Endothelial cell of umbilical vein (primary cell): ENCODE data around the gene ZNF729. TPM values are rescaled to one million over a fixed set of nuclear protein-coding genes. Genes with fewer than 3 reads are reported as not detected.

Experiments
- BruUV-seq: library from RNA; stranded (reverse); fragments of 400-500 nt; replicated peaks from 2 replicates; lab custom pipeline; 2021; lab: Mats Ljungman, UMichigan
- CTCF ChIA-PET: fragments of 300-600, 350-600 bp; sonication (Branson Sonifier 250); formaldehyde crosslinking; loops from one replicate; lab custom pipeline; 2021; ENCODE audit warnings: antibody characterized with exemption, inconsistent platforms; lab: Charles Lee
- POLR2A ChIA-PET: fragments of 300-600, 350-600 bp; sonication (Branson Sonifier 250); formaldehyde crosslinking; loops from one replicate; lab custom pipeline; 2021; ENCODE audit warnings: antibody characterized with exemption, inconsistent platforms; lab: Charles Lee
- DNase-seq: peaks from one replicate; pipeline ENCODE4 v3.0.0-alpha.2; 2011; ENCODE audit warnings: low read depth, low spot score
- FAIRE-seq: peaks from 2 replicates; lab custom pipeline; 2011; peaks lifted over from hg19 to GRCh38; lab: Jason Lieb, UNC
- H2AFZ ChIP-seq: 2 replicates; pipeline ENCODE4 v1.6.0; 2012; ENCODE audit warnings: low read depth, low read length, control low read depth, inconsistent platforms
- H3K27ac ChIP-seq: 2 replicates; pipeline ENCODE4 v1.5.1; 2011; ENCODE audit warnings: low read depth, mild to moderate bottlenecking, control low read depth, low read length, moderate library complexity; ENCODE audit not compliant: insufficient read depth
- H3K27me3 ChIP-seq, 2 experiments: 2 replicates each; pipeline versions ENCODE4 v1.6.0 to v1.6.1; 2011; ENCODE audit warnings: low read length in 2 of 2, mixed read lengths in 1 of 2; ENCODE audit not compliant: control insufficient read depth in 2 of 2, insufficient read depth in 2 of 2
- H3K36me3 ChIP-seq, 2 experiments: 2 replicates in 1 of 2; 3 replicates in 1 of 2; pipeline ENCODE4 v1.5.1; 2011; ENCODE audit warnings: low read length in 2 of 2, mild to moderate bottlenecking in 1 of 2, moderate library complexity in 1 of 2; ENCODE audit not compliant: control insufficient read depth in 2 of 2, insufficient read depth in 2 of 2; ENCODE audit errors: extremely low read depth in 1 of 2
- H3K4me1 ChIP-seq: 3 replicates; pipeline ENCODE4 v1.5.1; 2011; ENCODE audit warnings: mild to moderate bottlenecking, low read length; ENCODE audit not compliant: control insufficient read depth, insufficient read depth; ENCODE audit errors: extremely low read depth
- H3K4me2 ChIP-seq: 2 replicates; pipeline ENCODE4 v1.6.1; 2011; ENCODE audit warnings: low read length, control low read depth, mixed read lengths; ENCODE audit not compliant: insufficient read depth
- H3K4me3 ChIP-seq, 3 experiments: fragments of 200-600 bp in 1 of 3; sonication (generic), shearing (Covaris generic) in 1 of 3; replicated peaks in 1 of 3; 2 replicates each; pipeline ENCODE4 v1.5.1; 2011 to 2016; ENCODE audit warnings: control low read depth in 3 of 3, low read length in 3 of 3, mild to moderate bottlenecking in 2 of 3, inconsistent platforms in 1 of 3, low read depth in 1 of 3, moderate library complexity in 1 of 3; ENCODE audit not compliant: insufficient read depth in 1 of 3
- H3K79me2 ChIP-seq: 2 replicates; pipeline ENCODE4 v1.6.0; 2012; ENCODE audit warnings: low read length, inconsistent platforms; ENCODE audit not compliant: control insufficient read depth, insufficient read depth
- H3K9ac ChIP-seq: replicated peaks from 2 replicates; pipeline ENCODE3; 2011; ENCODE audit warnings: low read length, control low read depth; ENCODE audit not compliant: insufficient read depth; ENCODE audit errors: extremely low read depth
- H3K9me1 ChIP-seq: replicated peaks from 3 replicates; pipeline ENCODE4 v1.6.0; 2011; ENCODE audit warnings: mild to moderate bottlenecking, low read length; ENCODE audit not compliant: control insufficient read depth, insufficient read depth; ENCODE audit errors: extremely low read depth
- H3K9me3 ChIP-seq: replicated peaks from 2 replicates; pipeline ENCODE4 v1.5.1; 2012; ENCODE audit warnings: low read length, inconsistent platforms; ENCODE audit not compliant: control insufficient read depth, insufficient read depth
- H4K20me1 ChIP-seq: replicated peaks from 2 replicates; pipeline ENCODE3; 2011; ENCODE audit warnings: mild to moderate bottlenecking, low read length; ENCODE audit not compliant: control insufficient read depth, insufficient read depth; ENCODE audit errors: extremely low read depth
- EZH2 ChIP-seq: IDR thresholded peaks from 2 replicates; pipeline ENCODE4 v1.6.1; 2012; ENCODE audit warnings: borderline replicate concordance, low read depth, mild to moderate bottlenecking, moderate library complexity, low read length, inconsistent platforms; ENCODE audit not compliant: severe bottlenecking
- FOS ChIP-seq: IDR thresholded peaks from 2 replicates; pipeline ENCODE4 v1.6.1; 2011; ENCODE audit warnings: mild to moderate bottlenecking, low read length, moderate library complexity, borderline replicate concordance; ENCODE audit not compliant: insufficient read depth
- GATA2 ChIP-seq: IDR thresholded peaks from 2 replicates; pipeline ENCODE4 v1.7.0; 2011; ENCODE audit warnings: low read depth, mild to moderate bottlenecking, moderate library complexity, mixed read lengths, low read length; ENCODE audit not compliant: insufficient read length, insufficient read depth
- JUN ChIP-seq: IDR thresholded peaks from 2 replicates; pipeline ENCODE4 v1.6.1; 2011; ENCODE audit warnings: borderline replicate concordance, low read depth; ENCODE audit not compliant: insufficient read length, insufficient read depth
- MYC ChIP-seq: IDR thresholded peaks from one replicate; pipeline ENCODE4 v1.6.1; 2011; ENCODE audit warnings: mild to moderate bottlenecking, low read depth, low read length
- POLR2A ChIP-seq: IDR thresholded peaks from 2 replicates; pipeline ENCODE4 v1.6.1; 2012; ENCODE audit warnings: low read depth, mild to moderate bottlenecking, control low read depth, low read length
- POLR2AphosphoS5 ChIP-seq: IDR thresholded peaks from 2 replicates; pipeline ENCODE4 v1.6.1; 2012; ENCODE audit warnings: low read depth, mild to moderate bottlenecking, control low read depth, low read length, moderate library complexity; ENCODE audit not compliant: insufficient read depth
- dilution Hi-C: fragments of 300-500 bp; cut with MboI; formaldehyde crosslinking; loops from one replicate; pipeline ENCODE4 v1.15.0; 2019; ENCODE audit warnings: low sequenced_read_pairs; ENCODE audit not compliant: extremely low pct_ligation_motif_present
- intact Hi-C: fragments of 100-400 bp; cut with micrococcal nuclease; formaldehyde crosslinking; loops from one replicate; pipeline ENCODE4 v1.10.0; 2022
- polyA plus RNA-seq, 4 experiments: library from polyadenylated mRNA; depleted of rRNA in 3 of 4; stranded (reverse) in 3 of 4; unstranded in 1 of 4; fragments of >200 nt; gene quantifications; 2 replicates each; pipeline versions ENCODE4 v1.2.1 to v1.2.3, GENCODE V29; 2011 to 2012; ENCODE audit warnings: missing spikeins in 1 of 4
- total RNA-seq: library from RNA; stranded (reverse); gene quantifications from 2 replicates; pipeline ENCODE4 v1.2.3, GENCODE V29; 2021
- TF ChIP-seq, protein P1 (sequence below): IDR thresholded peaks from 2 replicates; pipeline ENCODE4 v1.6.1; 2011; ENCODE audit not compliant: insufficient read depth, insufficient read length
- TF ChIP-seq, protein P2 (sequence below), 2 donors: IDR thresholded peaks; 1 replicate in 1 of 2; 2 replicates in 1 of 2; pipeline ENCODE4 v1.5.1; 2011; ENCODE audit warnings: low read length in 2 of 2, mild to moderate bottlenecking in 2 of 2, moderate library complexity in 2 of 2, control low read depth in 1 of 2, inconsistent platforms in 1 of 2, low read depth in 1 of 2; ENCODE audit not compliant: insufficient read depth in 1 of 2; ENCODE audit errors: extremely low read depth in 1 of 2

ZNF729 gene
- total and polyA plus RNA-seq, 2 donors (not counting 3 experiments of a cell fraction or from before 2014, with no cell fraction given): not detected

DNA sequence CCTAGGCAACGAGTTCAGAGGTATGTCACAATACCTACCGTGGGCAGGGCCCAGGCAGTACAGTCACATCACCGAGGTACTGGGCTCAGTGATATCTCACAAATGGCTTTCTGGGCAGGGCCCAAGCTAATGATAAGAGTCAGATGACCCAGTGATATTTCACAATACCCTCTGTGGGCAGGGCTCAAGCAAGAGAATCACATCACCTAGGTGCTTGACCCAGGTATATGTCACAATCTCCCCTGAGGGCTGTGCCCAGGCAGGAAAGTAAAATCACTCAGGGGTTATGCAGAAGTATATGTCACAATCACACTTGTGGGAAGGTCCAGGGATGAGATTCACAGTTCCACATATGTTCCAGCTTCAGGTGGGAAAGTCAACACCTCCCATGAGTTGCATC, 45.3 kb downstream of the ZNF729 start:
- no TSS peak for BruUV-seq
- DNase-seq (no peak), FAIRE-seq (no peak)
- Histone ChIP-seq H3K27me3 (no peaks in the 10 kb centered on the region), H3K9ac (no peak overlapping the region), H3K4me3 (no peak overlapping the region), H3K4me1 (no peaks in the 10 kb centered on the region), H3K9me3 (peaks cover 10% of the 10 kb centered on the region), H3K36me3 (no peaks in the 10 kb centered on the region), H3K9me1 (no peaks in the 10 kb centered on the region), H4K20me1 (no peaks in the 10 kb centered on the region), H2AFZ (no peak overlapping the region), H3K4me2 (no peak overlapping the region), H3K27ac (no peak overlapping the region), H3K79me2 (no peaks in the 10 kb centered on the region)
- ChIA-PET POLR2A (no interaction called here), CTCF (no interaction called here)
- TF ChIP-seq, protein P1, sequence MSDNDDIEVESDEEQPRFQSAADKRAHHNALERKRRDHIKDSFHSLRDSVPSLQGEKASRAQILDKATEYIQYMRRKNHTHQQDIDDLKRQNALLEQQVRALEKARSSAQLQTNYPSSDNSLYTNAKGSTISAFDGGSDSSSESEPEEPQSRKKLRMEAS: no peak
- TF ChIP-seq POLR2A (no peak), EZH2 (no peak), GATA2 (no peak), MYC (no peak), JUN (no peak), FOS (no peak), POLR2AphosphoS5 (no peak)
- TF ChIP-seq, protein P2, sequence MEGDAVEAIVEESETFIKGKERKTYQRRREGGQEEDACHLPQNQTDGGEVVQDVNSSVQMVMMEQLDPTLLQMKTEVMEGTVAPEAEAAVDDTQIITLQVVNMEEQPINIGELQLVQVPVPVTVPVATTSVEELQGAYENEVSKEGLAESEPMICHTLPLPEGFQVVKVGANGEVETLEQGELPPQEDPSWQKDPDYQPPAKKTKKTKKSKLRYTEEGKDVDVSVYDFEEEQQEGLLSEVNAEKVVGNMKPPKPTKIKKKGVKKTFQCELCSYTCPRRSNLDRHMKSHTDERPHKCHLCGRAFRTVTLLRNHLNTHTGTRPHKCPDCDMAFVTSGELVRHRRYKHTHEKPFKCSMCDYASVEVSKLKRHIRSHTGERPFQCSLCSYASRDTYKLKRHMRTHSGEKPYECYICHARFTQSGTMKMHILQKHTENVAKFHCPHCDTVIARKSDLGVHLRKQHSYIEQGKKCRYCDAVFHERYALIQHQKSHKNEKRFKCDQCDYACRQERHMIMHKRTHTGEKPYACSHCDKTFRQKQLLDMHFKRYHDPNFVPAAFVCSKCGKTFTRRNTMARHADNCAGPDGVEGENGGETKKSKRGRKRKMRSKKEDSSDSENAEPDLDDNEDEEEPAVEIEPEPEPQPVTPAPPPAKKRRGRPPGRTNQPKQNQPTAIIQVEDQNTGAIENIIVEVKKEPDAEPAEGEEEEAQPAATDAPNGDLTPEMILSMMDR (IDR thresholded peaks at IDR 0.05; ENCODE audit: extremely low read depth in 1 of 2, insufficient read depth in 1 of 2, low read depth in 1 of 2, low read length in 2 of 2): no peak
- intact Hi-C loops (no loop called here), dilution Hi-C loops (no loop called here)
